NOMO-1 (cell line): Measurements from ENCODE around the gene MRPL17.

Experiments used
- DNase-seq, 2 experiments: peaks; one replicate each; lab custom pipeline; 2025; ENCODE audit not compliant: unreplicated experiment in 2 of 2; lab: John Stamatoyannopoulos, UW

MRPL17 gene

GRCh38 chr11:6655020-6655789 lies 27.9 kb downstream of the MRPL17 start:
- no peak for DNase-seq

DNA sequence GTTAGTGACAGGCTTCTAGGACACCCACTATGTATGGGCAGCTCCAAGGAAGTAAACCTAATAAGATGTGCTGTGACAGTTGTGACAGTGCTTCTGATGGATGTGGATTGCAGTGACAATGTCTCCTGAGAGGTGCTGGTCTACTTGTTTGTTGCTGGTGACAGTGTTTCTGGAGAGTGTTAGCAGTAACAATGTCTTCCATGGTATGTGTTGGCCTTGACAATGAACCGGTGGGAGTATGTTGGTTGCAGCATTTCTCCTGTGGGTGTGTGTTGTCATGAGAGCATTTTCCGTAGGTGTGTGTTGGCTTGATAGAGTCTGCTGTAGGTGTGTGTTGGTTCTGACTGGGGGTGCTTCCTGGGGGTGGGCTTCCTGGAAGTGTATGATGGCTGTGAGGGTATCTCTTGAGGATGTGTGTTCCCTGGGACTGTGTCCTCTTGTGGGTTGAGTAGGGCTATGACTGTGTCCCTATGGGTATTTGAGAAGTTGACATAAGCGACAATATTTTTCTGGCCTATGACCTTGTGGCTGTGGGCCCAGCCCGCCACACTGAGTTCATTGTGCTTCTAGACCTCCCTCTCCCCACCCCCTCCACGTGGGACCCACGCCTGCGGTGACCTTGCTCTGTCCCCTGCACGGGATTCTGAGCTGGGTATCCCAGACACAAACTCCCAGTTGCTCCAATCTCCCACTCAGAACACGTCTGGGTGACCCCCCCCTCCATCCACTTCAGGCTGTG lies 28.7 kb downstream of the MRPL17 start:
- no peak for DNase-seq

DNA sequence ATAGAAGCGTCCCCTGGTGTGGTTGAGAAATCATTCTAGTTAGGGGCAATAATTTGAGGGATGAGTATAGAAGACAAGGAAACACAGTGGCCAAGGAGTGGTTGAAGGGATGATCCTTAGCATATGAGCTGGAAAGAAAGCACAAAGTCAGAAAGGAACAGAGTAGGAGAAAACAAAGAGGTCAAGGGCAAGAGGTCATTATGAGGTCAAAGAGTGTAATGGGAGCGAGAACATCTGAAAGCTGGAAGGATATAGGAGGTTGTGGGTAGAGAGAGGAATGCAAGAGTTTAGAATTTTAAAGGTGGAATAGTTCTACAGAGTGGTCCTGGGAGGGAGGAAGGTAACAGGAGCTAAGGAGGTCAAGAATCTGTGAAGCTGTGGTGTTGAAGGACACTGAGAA lies 29.5 kb downstream of the MRPL17 start:
- no peak for DNase-seq

DNA sequence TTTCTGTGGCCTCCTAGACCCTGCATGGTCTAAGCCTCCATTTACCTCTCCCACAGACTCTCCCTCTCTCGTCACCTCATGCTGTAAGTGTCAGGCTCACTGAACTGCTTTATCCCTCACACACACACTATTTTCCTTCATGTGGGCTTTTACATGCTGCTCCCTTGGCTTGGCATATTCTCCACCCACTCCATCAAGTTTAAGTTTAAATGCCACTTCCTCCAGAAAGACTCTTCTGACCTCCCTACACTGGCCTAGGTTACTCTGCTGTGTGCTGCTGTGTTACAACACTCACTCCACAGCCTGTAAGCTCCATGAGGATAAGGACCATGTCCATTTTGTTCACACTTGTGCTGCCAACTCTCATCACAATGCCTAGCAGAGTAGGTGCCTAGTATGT lies 30.0 kb downstream of the MRPL17 start:
- DNase-seq: no peak

DNA sequence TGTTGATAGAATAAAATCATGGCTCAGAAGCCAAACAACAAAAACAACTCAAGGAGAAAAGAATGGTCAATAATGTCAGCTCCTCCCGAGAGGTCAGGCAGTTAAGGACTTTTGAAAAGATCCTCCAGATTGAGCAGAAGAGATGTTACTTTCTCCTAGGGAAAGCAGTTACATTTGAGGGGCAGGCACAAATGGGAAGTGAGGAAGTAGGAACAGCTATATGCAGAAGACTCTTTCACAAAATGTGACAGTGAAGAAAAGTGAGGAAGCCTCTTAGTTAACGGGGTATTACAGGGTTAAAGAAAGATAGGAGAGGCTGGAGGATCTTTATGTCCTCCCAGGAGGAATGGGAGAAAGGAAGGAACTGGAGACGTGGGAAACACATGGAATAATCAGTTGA lies 31.0 kb downstream of the MRPL17 start:
- no peak for DNase-seq

DNA sequence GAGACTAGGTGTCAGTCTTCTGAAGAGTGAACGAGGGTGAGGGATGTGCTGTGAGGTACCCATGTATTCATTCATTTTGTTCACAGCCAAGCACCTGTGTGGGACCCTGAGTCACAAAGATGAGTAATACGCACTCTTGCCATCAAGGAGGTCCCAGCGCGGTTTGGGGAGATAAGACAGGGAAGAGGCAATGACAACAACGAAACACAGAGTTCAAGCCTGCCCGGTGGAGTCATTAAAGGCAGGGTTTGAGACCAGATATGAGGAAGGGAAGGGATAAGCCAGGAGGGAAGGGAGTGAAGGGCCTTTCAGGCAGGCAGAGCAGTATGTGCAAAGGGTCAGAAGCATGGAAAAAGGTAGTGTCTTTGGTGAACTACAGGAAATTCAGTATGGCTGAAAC lies 32.2 kb downstream of the MRPL17 start:
- DNase-seq: no peak

DNA sequence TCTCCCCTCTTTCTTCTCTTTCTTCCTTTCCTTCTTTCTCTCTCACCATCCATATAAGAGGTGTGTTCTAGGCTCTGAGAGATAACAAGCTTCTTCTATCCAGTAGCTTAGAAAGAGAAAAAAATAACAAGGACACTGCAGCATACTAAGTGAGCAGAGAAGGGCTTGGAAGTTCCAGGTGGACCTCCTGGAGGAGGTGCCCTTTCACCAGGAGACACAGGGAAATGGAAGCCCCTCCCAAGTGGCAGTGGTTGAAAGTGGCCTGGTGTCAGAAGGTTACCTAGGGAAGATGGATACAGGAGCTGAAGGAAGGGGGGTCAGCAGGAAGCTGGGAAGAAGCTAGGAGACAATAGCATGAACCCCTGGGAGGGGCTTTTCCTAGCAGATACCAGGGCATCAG lies 33.0 kb downstream of the MRPL17 start:
- no peak for DNase-seq

- peak; percentile 48 to 56 for DNase-seq
Observed at GRCh38 chr11:6648501-6648900, 34.6 kb downstream of the MRPL17 start.

DNA sequence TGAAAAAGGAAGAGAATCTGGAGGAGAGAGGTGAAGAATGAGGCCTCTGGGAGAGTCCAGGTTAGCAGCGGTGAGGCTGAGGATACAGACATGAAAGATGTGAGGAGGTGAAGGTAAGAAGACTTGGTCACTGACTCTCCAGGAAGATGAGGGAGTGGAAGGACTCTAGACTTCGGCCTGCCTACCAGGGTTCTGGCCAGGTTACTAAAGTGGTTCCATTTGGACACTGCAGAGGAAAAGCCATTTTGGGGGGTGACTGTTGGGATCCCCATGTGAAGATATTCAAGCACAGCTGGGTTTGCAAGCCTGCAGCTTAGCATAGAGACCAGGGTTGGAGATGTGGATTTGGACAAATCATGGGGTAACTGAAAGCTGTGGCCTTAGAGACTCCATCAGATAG lies 35.3 kb downstream of the MRPL17 start:
- no peak for DNase-seq

GRCh38 chr11:6646918-6647679 lies 36.0 kb downstream of the MRPL17 start:
- DNase-seq: peak; percentile 80

DNA sequence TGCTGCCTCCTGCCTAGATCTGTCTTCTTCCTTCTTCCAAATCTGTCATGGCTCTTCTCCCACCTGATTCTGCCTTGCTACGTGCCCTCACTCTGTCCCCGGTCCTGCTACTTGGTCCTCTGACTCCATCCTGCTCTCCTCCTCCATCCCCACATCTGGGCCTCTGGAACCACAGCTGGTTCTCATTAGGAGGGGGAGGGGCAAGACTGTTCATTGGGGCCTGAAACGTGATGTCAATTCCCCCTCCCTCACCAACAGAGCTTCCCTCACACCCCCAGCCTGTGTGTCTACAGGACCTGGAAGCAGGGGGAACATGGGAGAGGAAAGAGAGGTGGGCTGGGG lies 36.6 kb downstream of the MRPL17 start:
- no peak for DNase-seq

DNA sequence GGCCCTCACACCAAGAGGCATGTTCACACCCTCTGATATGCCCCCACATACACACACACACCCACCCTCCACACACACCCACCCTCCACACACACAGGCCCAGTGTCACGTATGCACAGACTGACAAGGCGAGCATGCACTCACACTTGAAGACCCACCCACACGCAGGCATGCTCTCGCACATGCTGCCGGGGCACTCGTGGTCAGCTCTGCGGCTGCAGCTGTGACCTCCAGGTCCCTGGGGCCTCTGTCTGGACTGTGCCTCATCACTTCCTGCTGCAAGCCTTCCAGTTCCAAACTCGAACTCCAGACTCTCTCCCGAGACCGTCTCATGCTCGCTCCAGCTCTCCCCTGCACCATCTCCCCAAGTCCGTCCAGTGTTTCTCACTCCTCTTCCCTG lies 37.1 kb downstream of the MRPL17 start:
- no peak for DNase-seq

- no peak for DNase-seq
Observed at GRCh38 chr11:6642957-6643356, 40.2 kb downstream of the MRPL17 start.

- no peak for DNase-seq
Observed at GRCh38 chr11:6640985-6641701, 42.0 kb downstream of the MRPL17 start.

DNA sequence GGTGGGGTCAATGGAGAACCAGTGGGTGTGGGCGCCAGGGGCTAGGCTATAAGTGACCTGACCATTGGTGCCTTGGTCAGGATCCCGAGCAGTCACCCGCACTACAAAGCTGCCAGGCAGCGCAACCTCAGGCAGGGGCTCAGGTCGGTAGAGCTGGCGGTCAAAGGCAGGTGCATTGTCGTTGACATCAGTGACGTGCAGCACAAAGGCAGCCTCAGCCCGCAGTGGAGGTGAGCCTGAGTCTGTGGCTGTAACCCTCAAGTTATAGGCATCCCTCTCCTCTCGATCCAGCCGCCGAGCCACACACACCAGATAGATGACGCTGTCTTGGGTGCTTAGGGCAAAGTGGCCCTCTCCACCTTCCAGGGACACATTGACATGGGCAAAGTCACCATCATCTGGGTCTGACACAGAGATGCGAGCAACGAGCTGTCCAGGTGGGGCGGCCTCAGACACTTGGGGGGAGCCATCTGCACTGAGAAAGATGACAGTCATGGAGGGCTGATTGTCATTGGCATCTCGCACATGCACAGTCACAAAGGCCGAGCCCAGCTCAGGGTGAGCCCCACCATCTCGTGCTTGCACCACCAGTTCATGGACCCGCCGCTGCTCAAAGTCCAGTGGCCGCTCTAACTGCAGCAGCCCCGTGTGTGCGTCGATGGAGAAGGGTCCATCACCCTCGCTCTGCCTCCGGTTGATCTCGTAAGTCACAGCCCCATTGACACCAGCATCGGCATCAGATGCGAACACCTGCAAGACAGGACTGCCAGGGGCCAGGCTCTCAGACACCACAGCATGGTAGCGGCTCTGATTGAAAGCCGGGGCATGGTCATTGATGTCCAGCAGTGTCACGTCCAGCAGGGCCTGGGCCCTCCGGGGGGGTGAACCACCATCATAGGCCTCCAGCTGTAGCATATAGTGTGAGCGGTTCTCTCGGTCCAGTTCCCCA lies 42.8 kb downstream of the MRPL17 start:
- DNase-seq: no peak

DNA sequence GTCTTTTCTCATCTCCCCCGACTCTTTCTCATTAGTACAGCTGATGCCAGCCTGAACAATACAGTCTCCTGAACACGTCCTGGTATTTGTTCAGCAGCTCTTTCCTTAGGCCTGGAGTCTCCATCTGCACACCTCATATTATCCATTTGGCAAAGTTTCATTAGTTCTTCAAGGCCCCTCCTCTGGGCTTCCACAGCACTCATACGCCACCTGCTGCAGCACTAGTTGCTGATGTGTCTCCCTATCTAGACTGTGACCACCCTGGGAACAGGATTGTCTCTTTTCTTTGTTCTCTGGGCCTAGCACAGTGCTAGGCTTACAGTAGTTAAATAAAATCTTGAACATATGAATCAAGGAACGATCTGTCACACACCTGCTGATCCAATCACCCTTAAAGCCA lies 44.7 kb downstream of the MRPL17 start:
- no peak for DNase-seq

DNA sequence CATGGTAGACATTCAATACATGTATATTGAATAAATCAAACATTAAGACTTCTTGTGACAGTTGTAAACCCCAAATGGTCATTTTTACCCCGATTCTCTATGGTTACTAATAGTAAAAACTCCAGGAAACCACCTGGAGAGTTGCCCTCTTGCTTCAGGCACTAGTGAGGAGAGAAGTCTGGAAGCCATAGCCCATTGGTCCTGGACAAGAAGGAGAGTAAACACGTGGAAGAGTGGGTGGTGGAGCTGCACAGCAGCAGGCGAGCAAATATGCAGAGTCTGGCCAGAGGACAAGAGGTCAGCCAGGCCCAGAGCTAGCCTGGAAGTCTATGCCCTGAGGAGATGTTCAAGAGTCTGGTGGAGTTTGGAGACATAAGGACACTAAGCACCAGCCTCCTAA lies 45.3 kb downstream of the MRPL17 start:
- no peak for DNase-seq

- DNase-seq: no peak
Observed at GRCh38 chr11:6636480-6636879, 46.7 kb downstream of the MRPL17 start.

DNA sequence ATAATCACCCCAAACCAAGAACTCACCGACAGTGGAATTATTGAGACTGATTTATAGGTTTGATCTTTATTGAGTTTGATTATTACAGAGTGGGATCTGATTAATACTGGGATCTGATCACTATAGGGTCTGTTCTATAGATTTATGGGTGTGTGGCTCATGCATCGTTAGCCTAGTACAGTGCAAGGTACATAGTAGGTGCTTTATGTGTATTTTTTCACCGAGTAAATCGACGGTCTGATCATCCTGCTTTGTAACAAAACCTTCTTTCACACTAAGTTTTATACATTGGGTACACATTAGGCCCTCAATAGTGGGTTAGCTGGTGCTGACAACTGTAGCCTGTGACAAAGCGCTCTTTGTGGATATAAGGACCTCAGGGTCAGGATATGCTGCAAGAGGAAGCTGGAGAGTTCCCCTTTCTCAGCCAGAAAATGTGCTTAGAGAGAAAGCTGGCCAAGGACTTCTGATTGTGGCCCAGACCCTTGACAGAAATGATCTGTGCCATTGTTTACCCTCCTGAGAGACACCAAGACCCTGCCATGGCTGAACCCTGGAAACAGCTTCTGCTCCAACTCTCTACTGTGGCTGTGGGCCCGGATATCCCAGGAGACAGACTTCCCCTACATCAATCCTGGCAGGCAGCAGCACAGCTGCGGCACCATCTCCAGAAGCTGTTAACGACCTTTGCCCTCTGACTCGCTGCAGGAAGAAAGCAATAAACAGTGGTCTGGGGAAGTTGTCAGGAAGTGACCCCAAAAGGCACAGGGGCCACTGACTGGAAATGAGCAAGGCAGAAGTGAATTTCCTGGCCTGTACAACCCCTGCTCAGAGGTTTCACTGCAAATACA lies 47.8 kb downstream of the MRPL17 start:
- peak; percentile 86 to 91 for DNase-seq
